Measurements from ENCODE around the gene RAD51. TPM values are rescaled to one million over a fixed set of nuclear protein-coding genes. Genes with fewer than 3 reads are reported as not detected.
"Not testable (repeated sequence)": the region's sequence is repeated elsewhere in the genome, so short reads cannot be mapped to it uniquely, and the experiment has no call there.

The RAD51 gene
- 1 to 10 TPM; 2.6 to 7.1 TPM for total RNA-seq
- long read RNA-seq, transcript RAD51-201 (10 exons, 2,449 nt), result major isoform, 8 of 10 reads
- long read RNA-seq, partial matches to known transcripts, result 0 of 10 reads
- long read RNA-seq, other reads (novel, unspliced or antisense), result 1 of 10 reads

- intact Hi-C loops (cut with DNase I, micrococcal nuclease), result no loop called here
- DNase-seq (peak; percentile 95 to 97), ATAC-seq (peak; percentile 92)
These were observed at the start of gene RAD51 for GRCh38 chr15:40694688-40695468. Gene RAD51 (plus strand): TSS chr15:40695174. CDS start chr15:40698759, 3,585 bp downstream.

- ATAC-seq, result no peak
- intact Hi-C loops (cut with DNase I, micrococcal nuclease), result no loop called here
These were observed 47.5 kb upstream of the RAD51 start for GRCh38 chr15:40647523-40647922.

GRCh38 chr15:40650479-40650878, 44.5 kb upstream of the RAD51 start:
- intact Hi-C loops (cut with DNase I, micrococcal nuclease), result no loop called here
- no peak for DNase-seq
- ATAC-seq, result no peak

More at GRCh38 chr15:40647523-40647922, 47.5 kb upstream of the RAD51 start:
- DNase-seq, result no peak

- intact Hi-C loops (cut with DNase I, micrococcal nuclease), result no loop called here
- DNase-seq, result no peak
- ATAC-seq, result no peak
These were observed 34.3 kb upstream of the RAD51 start for GRCh38 chr15:40660686-40661085.

GRCh38 chr15:40664909-40665308, 30.1 kb upstream of the RAD51 start:
- intact Hi-C loops (cut with DNase I, micrococcal nuclease), result no loop called here

GRCh38 chr15:40676290-40676689, 18.7 kb upstream of the RAD51 start:
- intact Hi-C loops (cut with DNase I, micrococcal nuclease); DNase-seq; ATAC-seq: not testable (repeated sequence)

More at GRCh38 chr15:40664909-40665308, 30.1 kb upstream of the RAD51 start:
- ATAC-seq (no peak), DNase-seq (no peak)

- intact Hi-C loops (cut with DNase I, micrococcal nuclease); DNase-seq; ATAC-seq: not testable (repeated sequence)
These were observed 18.1 kb upstream of the RAD51 start for GRCh38 chr15:40676906-40677305.

- intact Hi-C loops (cut with DNase I, micrococcal nuclease), result no loop called here
- no peak for ATAC-seq
These were observed 14.8 kb upstream of the RAD51 start for GRCh38 chr15:40680151-40680550.

GRCh38 chr15:40680959-40681358, 14.0 kb upstream of the RAD51 start:
- DNase-seq; intact Hi-C loops (cut with DNase I, micrococcal nuclease); ATAC-seq: not testable (repeated sequence)

More at GRCh38 chr15:40680151-40680550, 14.8 kb upstream of the RAD51 start:
- no peak for DNase-seq

- intact Hi-C loops (cut with DNase I, micrococcal nuclease), result no loop called here
- ATAC-seq, result no peak
These were observed 10.6 kb upstream of the RAD51 start for GRCh38 chr15:40684381-40684780.

GRCh38 chr15:40685376-40685775, 9.6 kb upstream of the RAD51 start:
- intact Hi-C loops (cut with DNase I, micrococcal nuclease), result no loop called here
- DNase-seq, result no peak
- ATAC-seq, result no peak

More at GRCh38 chr15:40684381-40684780, 10.6 kb upstream of the RAD51 start:
- no peak for DNase-seq

GRCh38 chr15:40688932-40689799, 5.8 kb upstream of the RAD51 start:
- ATAC-seq (no peak), DNase-seq (no peak)
- intact Hi-C loops (cut with DNase I, micrococcal nuclease), result no loop called here

GRCh38 chr15:40691737-40692136, 3.2 kb upstream of the RAD51 start:
- ATAC-seq (peak; percentile 44), DNase-seq (peak in 1 of 2 donors; percentile 38)
- intact Hi-C loops (cut with DNase I, micrococcal nuclease), result no loop called here

- ATAC-seq (peak; percentile 8), DNase-seq (peak in 1 of 2 donors; percentile 20)
- intact Hi-C loops (cut with DNase I, micrococcal nuclease), result no loop called here
These were observed 878 bp upstream of the RAD51 start for GRCh38 chr15:40693904-40694687.

GRCh38 chr15:40695469-40695890, 506 bp downstream of the RAD51 start:
- intact Hi-C loops (cut with DNase I, micrococcal nuclease), result no loop called here
- no peak for DNase-seq

GRCh38 chr15:40696228-40696627, 1.3 kb downstream of the RAD51 start:
- DNase-seq (no peak), ATAC-seq (no peak)
- intact Hi-C loops (cut with DNase I, micrococcal nuclease), result no loop called here

More at GRCh38 chr15:40695469-40695890, 506 bp downstream of the RAD51 start:
- ATAC-seq, result peak; percentile 38

GRCh38 chr15:40697916-40698315, 2.9 kb downstream of the RAD51 start:
- intact Hi-C loops (cut with DNase I, micrococcal nuclease), result no loop called here
- no peak for DNase-seq
- ATAC-seq, result no peak

GRCh38 chr15:40702077-40702476, 7.1 kb downstream of the RAD51 start:
- DNase-seq, result no peak
- peak; percentile 3 for ATAC-seq

More at GRCh38 chr15:40702077-40702476, 7.1 kb downstream of the RAD51 start:
- intact Hi-C loops (cut with DNase I, micrococcal nuclease), result no loop called here
